ENCODE data around the gene CCDC43. TPM values are rescaled to one million over a fixed set of nuclear protein-coding genes. Genes with fewer than 3 reads are reported as not detected.

CCDC43 gene
- total RNA-seq, 1 donor from 2014 or later = 46.5 TPM

- H3K9me3 ChIP-seq (ENCODE audit: low read depth) = no peaks in the 10 kb centered on the region
- Mint-ChIP-seq H3K4me3 (no peak overlapping the region), H3K27me3 (ENCODE audit: insufficient read depth, low read depth) (no peaks in the 10 kb centered on the region), H3K36me3 (no peaks in the 10 kb centered on the region), H3K4me1 (no peaks in the 10 kb centered on the region), H3K9me3 (no peaks in the 10 kb centered on the region), H3K27ac (no peak overlapping the region)
- no peaks in the 10 kb centered on the region for H3K27me3 ChIP-seq
- no peak overlapping the region for H2AFZ ChIP-seq (replicated peaks)
- no peaks in the 10 kb centered on the region for H3F3A ChIP-seq (ENCODE audit: low read depth)
- H3K79me2 ChIP-seq (ENCODE audit: low read depth) = no peaks in the 10 kb centered on the region
- no peak for DNase-seq (ENCODE audit: low spot score)
- H4K20me1 ChIP-seq (ENCODE audit: low read depth) = no peaks in the 10 kb centered on the region
- peaks cover 4% of the 10 kb centered on the region for H3K36me3 ChIP-seq
- no peak overlapping the region for H3K9ac ChIP-seq
- no peaks in the 10 kb centered on the region for H3K4me1 ChIP-seq
- no peak overlapping the region for H3K27ac ChIP-seq
- H3K4me3 ChIP-seq = no peak overlapping the region
- no peak overlapping the region for H3K4me2 ChIP-seq
- TF ChIP-seq EZH2 (IDR thresholded peaks at IDR 0.05) (no peak), EZH2phosphoT487 (IDR thresholded peaks at IDR 0.05) (no peak), CTCF (IDR thresholded peaks at IDR 0.05) (no peak)
Observed at GRCh38 chr17:44664867-44665266, 24.7 kb downstream of the CCDC43 start.

GRCh38 chr17:44663095-44663494 is 26.5 kb downstream of the CCDC43 start:
- no peaks in the 10 kb centered on the region for H3K79me2 ChIP-seq (ENCODE audit: low read depth)
- peaks cover 3% of the 10 kb centered on the region for H3K27me3 ChIP-seq
- no peak overlapping the region for H2AFZ ChIP-seq (replicated peaks)
- Mint-ChIP-seq H3K36me3 (no peaks in the 10 kb centered on the region), H3K4me3 (no peak overlapping the region), H3K27ac (no peak overlapping the region), H3K27me3 (ENCODE audit: insufficient read depth, low read depth) (no peaks in the 10 kb centered on the region), H3K9me3 (no peaks in the 10 kb centered on the region), H3K4me1 (no peaks in the 10 kb centered on the region)
- no peaks in the 10 kb centered on the region for H3F3A ChIP-seq (ENCODE audit: low read depth)
- no peaks in the 10 kb centered on the region for H4K20me1 ChIP-seq (ENCODE audit: low read depth)
- no peaks in the 10 kb centered on the region for H3K9me3 ChIP-seq (ENCODE audit: low read depth)
- H3K27ac ChIP-seq = no peak overlapping the region
- no peak overlapping the region for H3K4me3 ChIP-seq
- no peak overlapping the region for H3K9ac ChIP-seq
- TF ChIP-seq EZH2 (IDR thresholded peaks at IDR 0.05) = no peak
- no peak for TF ChIP-seq CTCF (IDR thresholded peaks at IDR 0.05)
- TF ChIP-seq EZH2phosphoT487 (IDR thresholded peaks at IDR 0.05) = no peak
- DNase-seq (ENCODE audit: low spot score) = no peak
- no peaks in the 10 kb centered on the region for H3K4me1 ChIP-seq
- H3K4me2 ChIP-seq = no peak overlapping the region
- peaks cover 4% of the 10 kb centered on the region for H3K36me3 ChIP-seq

GRCh38 chr17:44661835-44662234 is 27.7 kb downstream of the CCDC43 start:
- TF ChIP-seq CTCF (IDR thresholded peaks at IDR 0.05) = no peak
- TF ChIP-seq EZH2 (IDR thresholded peaks at IDR 0.05) = no peak
- TF ChIP-seq EZH2phosphoT487 (IDR thresholded peaks at IDR 0.05) = no peak
- Mint-ChIP-seq H3K9me3 (peaks cover 3% of the 10 kb centered on the region), H3K4me1 (peaks cover 3% of the 10 kb centered on the region), H3K27me3 (ENCODE audit: insufficient read depth, low read depth) (peaks cover 6% of the 10 kb centered on the region), H3K4me3 (no peak overlapping the region), H3K27ac (no peak overlapping the region), H3K36me3 (peaks cover 2% of the 10 kb centered on the region)
- Histone ChIP-seq H3K27ac (no peak overlapping the region), H3F3A (ENCODE audit: low read depth) (peaks cover 6% of the 10 kb centered on the region), H3K9ac (no peak overlapping the region), H3K27me3 (peaks cover 15% of the 10 kb centered on the region), H3K4me1 (no peaks in the 10 kb centered on the region), H2AFZ (replicated peaks) (no peak overlapping the region), H3K4me3 (no peak overlapping the region), H3K9me3 (ENCODE audit: low read depth) (no peaks in the 10 kb centered on the region), H4K20me1 (ENCODE audit: low read depth) (no peaks in the 10 kb centered on the region), H3K79me2 (ENCODE audit: low read depth) (no peaks in the 10 kb centered on the region), H3K36me3 (peaks cover 4% of the 10 kb centered on the region), H3K4me2 (no peak overlapping the region)
- DNase-seq (ENCODE audit: low spot score) = no peak
